OCI-LY1 (cell line): ENCODE measurements around the gene INTS7.

Experiments used
- EZH2 ChIP-seq: fragments of 200-600 bp; sonication (generic), shearing (Covaris generic); IDR thresholded peaks from 2 replicates; pipeline ENCODE4 v1.8.0; 2017; ENCODE audit warnings: borderline replicate concordance, mixed run types, mild to moderate bottlenecking, antibody characterized with exemption, low read length, moderate library complexity, mixed read lengths
- TF ChIP-seq, protein P1 (sequence below): fragments of 200-600 bp; sonication (generic), shearing (Covaris generic); IDR thresholded peaks from 2 replicates; pipeline ENCODE4 v1.5.1; 2017; ENCODE audit warnings: mild to moderate bottlenecking, antibody characterized with exemption, low read length, moderate library complexity, mixed read lengths

DNA sequence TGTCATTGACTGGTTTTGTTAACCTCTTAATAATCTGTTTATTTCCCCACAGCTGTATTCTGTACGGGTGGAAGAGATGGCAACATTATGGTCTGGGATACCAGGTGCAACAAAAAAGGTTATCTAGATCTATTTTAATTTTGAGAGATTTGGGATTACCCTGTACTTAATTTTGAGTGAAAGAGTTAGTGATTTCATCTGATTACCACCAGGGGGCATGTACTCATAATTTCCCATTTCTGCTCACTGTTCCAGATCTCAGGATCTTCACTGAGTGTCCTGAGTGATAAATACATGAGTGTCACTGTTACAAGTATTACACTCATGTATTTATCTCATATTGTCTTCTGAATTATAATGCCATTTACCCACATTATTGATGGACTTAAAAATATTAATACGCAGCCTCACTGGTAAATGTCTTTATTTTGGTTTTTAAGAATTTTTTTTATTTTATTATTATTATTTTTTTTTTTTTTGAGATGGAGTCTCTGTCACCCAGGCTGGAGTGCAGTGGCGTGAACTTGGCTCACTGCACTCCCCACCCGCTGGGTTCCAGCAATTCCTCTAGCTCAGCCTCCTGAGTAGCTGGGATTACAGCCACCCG is 27.6 kb upstream of the INTS7 start:
- TF ChIP-seq, protein P1, sequence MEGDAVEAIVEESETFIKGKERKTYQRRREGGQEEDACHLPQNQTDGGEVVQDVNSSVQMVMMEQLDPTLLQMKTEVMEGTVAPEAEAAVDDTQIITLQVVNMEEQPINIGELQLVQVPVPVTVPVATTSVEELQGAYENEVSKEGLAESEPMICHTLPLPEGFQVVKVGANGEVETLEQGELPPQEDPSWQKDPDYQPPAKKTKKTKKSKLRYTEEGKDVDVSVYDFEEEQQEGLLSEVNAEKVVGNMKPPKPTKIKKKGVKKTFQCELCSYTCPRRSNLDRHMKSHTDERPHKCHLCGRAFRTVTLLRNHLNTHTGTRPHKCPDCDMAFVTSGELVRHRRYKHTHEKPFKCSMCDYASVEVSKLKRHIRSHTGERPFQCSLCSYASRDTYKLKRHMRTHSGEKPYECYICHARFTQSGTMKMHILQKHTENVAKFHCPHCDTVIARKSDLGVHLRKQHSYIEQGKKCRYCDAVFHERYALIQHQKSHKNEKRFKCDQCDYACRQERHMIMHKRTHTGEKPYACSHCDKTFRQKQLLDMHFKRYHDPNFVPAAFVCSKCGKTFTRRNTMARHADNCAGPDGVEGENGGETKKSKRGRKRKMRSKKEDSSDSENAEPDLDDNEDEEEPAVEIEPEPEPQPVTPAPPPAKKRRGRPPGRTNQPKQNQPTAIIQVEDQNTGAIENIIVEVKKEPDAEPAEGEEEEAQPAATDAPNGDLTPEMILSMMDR = peak; percentile 78
- TF ChIP-seq EZH2 = no peak
